CD4-positive, alpha-beta T cell treated with Interleukin-15 for 1 hour (primary cell): ENCODE results near the gene CANT1.

Experiments used
- DNase-seq: peaks from one replicate; pipeline ENCODE4 v3.0.0-alpha.2; 2020

Gene CANT1

DNA sequence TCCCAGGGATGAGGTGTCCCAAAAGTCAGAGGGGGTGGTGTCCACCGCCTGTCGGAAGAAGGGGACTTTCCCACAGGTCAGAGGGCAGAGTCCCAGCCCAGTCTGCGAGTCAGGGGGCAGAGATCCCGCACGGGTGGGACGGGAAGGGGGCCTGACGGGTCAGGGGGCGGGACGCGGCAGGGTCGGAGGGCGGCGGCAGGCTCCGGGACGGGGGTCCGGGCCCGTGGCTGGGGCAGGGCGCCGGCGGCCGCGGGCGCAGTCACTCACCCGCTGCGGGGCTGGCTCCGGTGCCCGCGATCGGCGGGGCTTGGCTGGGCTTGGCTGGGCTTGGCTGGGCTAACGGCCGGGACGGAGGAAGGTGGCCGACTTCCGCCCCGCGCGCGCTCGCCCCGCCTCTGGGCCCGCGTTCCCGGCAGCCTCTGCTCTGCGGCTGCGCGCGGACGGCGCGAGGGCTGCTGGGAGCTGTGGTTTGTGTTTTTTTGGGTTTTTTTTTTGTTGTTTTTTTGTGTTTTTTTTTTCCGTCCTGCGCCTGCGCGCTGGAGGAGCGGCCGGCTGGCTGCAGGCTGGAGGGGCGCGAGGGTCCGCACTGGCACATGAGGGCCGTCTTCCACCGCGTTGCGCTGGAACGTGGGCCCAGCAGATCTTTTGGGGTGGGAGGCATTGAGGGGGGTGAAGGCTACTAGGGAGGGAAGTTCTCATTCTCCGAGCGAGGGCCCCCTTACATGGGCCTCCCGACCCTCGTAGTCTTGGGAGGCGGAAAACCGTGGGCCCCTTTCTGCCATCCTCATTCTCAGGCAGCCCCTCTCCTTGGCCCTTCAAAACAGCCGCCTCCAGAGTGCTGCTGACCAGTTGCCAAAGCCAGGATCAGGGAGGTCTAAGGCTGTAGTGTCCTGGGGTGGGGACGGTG lies at the start of gene CANT1:
CANT1 (minus strand) TSS at position 368 of the 907 bp plus-strand sequence. CDS start 12,142 bp downstream, outside the sequence.
- peak; percentile 86 for DNase-seq

DNA sequence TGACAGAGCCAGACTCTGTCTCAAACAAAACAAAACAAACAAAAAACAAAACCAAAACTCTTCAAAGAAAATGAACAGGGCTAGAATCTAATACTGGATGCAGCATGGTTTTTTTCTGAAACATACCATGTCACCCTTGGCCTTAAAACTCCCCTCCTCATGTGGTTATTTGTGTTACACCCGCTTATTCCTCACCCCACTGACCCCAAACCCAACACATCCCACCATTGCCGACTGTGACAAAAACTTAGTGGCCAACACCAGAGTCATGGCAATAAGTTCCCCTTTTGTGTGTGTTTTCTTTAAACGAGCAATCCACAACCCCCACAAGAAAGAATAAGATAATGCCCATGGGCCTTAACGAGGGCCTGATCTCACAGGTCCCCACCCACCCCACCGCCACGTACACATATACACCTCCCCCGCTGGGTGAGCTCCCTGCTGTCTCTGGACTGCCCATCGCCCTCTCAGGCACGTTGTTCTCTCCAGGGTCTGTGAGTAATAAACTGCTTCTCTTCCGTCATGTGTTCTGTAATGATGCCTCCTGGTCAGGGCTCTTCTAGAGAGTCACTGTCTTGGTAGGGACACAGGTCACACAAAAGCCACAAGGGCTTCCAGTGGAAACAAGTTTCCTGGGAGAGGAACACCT lies 48.3 kb upstream of the CANT1 start:
- no peak for DNase-seq

DNA sequence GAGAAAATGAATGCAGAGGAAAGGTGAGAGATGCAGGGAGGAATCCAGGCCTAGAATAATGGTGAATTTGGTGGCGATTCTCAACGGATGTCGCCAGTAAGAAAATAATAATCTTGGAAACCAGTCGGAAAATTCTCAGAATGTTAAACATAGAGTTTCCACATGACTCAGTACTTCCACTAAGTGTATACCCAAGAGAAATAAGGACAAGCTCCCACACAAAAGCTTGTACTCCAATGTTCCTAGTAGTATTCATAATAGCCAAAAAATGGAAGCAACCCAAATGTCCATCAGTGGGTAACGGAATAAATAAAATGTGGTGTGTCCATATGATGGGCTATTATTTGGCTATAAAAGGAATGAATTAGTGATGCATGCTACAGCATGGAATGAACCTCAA lies 45.6 kb upstream of the CANT1 start:
- no peak for DNase-seq

DNA sequence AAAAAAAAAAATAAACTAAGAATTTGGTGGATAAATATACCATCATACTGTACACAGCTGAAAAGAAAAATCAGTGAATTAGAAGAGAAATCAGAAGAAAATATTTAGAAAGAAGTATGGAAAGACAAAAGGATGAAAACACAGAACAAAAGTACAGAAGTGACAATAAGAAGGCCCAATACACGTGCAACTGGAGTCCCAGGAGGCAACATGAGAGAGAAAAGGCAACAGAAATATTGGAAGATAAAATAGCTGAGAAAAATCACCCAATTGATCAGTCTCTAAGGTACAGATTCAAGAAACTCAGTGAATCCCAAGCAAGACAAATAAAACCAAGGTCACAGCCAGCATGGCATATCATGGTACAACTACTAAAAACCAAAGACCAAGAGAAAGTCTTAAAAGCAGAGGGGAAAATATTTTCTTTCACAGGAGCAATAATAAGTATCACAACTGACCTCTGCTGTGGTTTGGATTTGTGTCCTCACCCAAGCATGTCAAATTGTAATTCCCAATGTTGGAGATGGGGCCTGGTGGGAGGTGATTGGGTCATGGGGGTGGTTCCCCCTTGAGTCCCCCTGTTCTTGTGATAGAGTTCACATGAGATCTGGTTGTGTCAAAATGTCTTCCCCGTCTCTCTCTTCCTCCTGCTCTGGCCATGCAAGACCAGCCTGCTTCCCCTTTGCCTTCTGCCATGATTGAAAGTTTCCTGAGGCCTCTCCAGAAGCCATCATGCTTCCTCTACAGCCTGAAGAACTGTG lies 44.8 kb upstream of the CANT1 start:
- no peak for DNase-seq

DNA sequence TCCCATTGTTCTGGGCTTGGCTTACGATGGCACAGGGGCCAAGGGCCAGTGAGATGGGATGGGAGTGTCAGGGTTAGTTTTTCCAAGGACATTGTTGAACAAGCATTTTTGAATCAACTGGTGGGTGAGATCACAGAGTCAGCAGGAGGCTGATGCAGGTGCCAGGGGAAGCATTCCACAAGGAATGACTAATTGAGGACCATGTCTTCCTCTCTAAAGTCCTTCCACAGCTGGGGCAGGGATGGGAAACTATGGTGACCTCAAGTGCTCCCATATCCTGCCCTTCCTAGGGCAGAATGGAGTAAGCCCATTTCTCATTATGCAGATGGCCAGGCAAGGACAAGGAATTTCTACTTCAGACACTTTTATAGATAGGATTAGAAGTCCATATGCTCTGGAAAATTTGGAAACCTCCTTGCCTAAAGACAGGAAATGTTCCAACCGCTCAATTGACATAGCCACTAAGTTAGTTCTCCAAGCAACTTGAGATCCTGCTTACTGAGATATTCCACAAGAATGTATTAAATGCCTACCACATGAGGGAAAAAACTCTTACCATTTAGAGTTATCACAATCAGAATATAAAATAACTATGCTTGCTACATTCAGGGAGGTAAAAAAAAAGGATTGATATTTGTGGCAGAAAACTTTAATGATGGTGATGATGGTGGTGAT lies 43.8 kb upstream of the CANT1 start:
- no peak for DNase-seq

DNA sequence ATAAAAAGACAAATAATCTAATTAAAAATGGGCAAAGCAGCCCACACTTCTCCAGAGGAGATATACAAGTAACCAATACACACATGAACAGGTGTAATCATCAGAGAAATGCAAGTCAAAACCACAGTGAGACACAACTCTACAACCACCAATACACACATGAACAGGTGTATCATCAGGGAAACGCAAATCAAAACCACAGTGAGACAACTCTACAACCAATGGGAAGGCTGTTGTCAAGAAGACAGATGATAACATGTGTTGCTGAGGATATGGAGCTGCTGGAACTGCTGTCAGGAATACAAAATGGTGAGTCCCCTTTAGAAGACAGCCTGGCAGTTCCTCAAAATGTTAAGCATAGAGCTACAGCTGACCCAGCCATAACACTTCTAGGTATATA lies 42.6 kb upstream of the CANT1 start:
- no peak for DNase-seq

DNA sequence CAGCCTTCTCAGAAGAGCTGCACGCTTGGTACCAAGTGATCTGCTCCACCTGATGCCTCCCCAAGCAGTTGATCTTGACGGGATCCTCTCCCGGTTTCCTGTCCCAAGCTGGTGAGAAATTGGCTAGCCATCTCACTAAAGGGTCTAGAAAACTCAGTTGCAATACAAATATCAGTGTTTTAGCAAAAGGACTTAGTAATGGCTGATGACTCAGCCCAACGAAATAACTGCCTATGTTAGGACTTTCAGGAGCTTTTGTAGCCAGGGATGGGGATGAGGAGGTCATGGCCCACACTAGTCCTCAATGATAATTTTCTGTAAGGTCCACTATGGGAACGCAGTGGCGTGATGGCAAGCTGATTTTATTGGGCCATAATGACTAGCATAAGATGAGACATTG lies 41.7 kb upstream of the CANT1 start:
- DNase-seq, result no peak

DNA sequence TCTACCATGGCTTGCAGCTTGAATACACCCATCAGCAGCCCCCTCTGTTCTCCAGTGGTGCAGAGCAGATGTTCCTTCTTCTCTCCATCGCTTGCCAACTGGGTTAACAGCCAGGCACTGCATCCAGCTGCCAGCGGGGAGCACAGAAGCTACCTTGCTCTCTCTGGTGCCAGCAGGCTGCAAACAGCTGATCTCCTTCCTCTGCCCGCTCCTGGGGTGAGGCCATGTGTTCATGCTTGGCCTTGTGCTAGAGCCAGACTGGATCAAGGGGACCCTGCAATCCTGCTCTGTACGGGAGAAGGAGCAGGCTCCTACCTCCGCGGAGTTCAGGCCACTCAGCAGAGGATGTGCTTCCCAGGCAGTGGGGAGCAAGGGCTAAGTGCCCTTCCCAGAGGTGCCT lies 41.0 kb upstream of the CANT1 start:
- DNase-seq, result no peak

DNA sequence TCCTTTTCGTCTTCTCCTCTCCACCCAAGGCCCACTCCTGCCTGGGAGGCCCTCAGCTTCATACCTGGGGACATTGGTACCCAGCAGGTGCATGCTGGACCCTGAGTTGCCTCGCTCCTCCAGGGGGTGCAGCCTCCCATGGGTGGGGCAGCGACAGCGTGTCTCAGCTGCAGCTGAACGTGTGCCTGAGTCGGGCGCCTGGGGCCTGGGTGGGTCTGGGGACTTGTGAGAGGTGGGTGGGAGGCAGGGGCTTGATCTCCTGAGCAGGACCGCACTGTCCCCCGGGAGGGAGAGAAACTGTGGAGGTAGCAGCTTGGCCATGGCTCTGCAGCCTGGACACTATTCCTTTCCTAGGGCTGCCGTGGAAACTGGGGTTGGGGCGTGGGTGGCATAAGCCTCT lies 40.3 kb upstream of the CANT1 start:
- no peak for DNase-seq

DNA sequence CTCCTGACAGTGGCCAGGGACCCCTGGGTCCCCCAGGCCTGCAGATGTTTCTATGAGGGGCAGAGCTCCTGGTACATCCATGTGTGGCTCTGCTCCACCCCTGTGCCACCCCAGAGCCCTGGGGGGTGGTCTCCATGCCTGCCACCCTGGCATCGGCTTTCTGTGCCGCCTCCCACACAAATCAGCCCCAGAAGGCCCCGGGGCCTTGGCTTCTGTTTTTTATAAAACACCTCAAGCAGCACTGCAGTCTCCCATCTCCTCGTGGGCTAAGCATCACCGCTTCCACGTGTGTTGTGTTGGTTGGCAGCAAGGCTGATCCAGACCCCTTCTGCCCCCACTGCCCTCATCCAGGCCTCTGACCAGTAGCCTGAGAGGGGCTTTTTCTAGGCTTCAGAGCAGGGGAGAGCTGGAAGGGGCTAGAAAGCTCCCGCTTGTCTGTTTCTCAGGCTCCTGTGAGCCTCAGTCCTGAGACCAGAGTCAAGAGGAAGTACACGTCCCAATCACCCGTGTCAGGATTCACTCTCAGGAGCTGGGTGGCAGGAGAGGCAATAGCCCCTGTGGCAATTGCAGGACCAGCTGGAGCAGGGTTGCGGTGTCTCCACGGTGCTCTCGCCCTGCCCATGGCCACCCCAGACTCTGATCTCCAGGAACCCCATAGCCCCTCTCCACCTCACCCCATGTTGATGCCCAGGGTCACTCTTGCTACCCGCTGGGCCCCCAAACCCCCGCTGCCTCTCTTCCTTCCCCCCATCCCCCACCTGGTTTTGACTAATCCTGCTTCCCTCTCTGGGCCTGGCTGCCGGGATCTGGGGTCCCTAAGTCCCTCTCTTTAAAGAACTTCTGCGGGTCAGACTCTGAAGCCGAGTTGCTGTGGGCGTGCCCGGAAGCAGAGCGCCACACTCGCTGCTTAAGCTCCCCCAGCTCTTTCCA lies 39.5 kb upstream of the CANT1 start:
- DNase-seq, result no peak

DNA sequence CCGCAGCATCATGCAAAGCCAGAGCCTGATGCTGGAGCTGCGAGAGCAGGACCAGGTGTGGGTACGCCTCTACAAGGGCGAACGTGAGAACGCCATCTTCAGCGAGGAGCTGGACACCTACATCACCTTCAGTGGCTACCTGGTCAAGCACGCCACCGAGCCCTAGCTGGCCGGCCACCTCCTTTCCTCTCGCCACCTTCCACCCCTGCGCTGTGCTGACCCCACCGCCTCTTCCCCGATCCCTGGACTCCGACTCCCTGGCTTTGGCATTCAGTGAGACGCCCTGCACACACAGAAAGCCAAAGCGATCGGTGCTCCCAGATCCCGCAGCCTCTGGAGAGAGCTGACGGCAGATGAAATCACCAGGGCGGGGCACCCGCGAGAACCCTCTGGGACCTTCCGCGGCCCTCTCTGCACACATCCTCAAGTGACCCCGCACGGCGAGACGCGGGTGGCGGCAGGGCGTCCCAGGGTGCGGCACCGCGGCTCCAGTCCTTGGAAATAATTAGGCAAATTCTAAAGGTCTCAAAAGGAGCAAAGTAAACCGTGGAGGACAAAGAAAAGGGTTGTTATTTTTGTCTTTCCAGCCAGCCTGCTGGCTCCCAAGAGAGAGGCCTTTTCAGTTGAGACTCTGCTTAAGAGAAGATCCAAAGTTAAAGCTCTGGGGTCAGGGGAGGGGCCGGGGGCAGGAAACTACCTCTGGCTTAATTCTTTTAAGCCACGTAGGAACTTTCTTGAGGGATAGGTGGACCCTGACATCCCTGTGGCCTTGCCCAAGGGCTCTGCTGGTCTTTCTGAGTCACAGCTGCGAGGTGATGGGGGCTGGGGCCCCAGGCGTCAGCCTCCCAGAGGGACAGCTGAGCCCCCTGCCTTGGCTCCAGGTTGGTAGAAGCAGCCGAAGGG lies 38.6 kb upstream of the CANT1 start:
- DNase-seq, result no peak

DNA sequence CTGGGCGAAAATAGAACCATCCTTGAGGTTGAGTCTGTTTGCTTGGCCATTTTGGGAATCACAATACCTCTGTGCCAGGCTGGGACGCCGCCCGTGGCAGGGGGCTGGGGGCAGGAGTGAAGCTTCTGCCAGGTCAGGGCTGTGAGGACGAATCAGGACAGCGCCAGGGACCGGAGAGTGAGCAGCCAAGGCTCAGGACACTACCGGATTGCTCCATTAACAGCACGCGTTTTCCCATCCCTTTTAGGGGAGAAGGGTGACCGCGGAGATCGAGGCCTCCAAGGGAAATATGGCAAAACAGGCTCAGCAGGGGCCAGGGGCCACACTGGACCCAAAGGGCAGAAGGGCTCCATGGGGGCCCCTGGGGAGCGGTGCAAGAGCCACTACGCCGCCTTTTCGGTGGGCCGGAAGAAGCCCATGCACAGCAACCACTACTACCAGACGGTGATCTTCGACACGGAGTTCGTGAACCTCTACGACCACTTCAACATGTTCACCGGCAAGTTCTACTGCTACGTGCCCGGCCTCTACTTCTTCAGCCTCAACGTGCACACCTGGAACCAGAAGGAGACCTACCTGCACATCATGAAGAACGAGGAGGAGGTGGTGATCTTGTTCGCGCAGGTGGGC lies 37.8 kb upstream of the CANT1 start:
- DNase-seq, result no peak

DNA sequence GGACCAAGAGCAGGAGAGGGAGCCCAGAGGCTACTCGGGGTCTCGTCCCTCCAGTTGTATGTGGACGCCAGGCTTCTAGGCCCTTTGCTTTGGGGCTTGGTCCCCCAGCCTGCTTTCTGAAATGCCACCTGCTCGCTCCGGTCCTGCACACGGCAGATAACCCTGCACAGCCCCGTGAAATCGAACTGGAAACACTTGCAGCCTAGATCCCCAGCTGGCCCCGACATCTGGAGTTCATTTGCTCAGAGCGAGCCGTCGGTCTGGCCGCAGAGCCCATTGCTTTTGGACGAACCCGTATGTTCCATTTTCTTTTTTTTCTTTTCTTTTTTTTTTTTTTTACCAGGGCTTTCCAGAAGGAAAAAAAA lies 37.3 kb upstream of the CANT1 start:
- DNase-seq, result no peak

DNA sequence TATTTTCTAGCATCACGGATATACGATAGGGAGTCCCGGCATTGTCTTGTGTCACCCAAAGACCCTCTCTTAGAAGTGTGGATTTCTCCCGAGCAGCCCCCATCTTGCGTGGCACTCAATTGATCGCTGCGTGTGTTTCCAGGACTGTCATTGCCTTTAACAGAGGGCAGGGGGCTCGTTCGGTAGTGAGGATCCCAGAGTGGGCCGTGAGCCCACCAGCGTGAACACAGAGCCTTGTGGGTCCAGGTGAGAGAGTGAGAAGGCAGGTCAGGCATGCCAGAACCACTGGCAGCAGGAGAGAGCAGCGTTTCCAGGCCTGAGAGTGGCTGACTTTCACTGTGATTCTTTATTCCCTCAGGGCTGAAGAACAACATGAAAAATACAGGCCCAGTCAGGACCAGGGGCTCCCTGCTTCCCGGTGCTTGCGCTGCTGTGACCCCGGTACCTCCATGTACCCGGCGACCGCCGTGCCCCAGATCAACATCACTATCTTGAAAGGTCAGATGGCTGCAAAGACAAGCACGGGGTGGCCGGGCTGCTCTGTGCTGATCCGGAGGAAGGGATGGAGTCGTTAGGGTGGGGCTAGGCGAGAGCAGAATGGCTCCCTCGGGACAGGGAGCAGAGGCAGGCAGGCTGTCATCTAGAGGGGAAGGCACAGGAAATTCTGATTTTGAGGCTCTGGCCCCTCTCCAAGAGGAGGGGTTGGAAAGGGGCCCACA lies 36.8 kb upstream of the CANT1 start:
- no peak for DNase-seq

DNA sequence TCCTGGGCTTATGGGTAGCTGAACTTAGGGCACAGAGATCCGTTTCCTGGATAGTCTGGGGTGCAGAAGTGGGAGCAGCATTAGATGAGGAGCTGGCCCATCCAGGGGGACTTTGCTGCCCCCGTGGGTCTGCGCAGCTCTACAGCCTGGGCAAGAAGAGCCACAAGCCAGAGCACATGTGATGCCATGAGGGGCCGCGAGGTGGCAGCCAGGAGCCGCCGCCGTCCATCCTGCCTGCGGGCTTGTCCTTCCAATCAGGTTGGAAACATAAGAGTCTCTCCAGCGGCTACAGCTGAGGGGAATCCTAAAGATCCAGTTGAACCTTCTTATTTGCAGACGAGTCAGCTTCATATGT lies 36.3 kb upstream of the CANT1 start:
- DNase-seq, result peak; percentile 56

DNA sequence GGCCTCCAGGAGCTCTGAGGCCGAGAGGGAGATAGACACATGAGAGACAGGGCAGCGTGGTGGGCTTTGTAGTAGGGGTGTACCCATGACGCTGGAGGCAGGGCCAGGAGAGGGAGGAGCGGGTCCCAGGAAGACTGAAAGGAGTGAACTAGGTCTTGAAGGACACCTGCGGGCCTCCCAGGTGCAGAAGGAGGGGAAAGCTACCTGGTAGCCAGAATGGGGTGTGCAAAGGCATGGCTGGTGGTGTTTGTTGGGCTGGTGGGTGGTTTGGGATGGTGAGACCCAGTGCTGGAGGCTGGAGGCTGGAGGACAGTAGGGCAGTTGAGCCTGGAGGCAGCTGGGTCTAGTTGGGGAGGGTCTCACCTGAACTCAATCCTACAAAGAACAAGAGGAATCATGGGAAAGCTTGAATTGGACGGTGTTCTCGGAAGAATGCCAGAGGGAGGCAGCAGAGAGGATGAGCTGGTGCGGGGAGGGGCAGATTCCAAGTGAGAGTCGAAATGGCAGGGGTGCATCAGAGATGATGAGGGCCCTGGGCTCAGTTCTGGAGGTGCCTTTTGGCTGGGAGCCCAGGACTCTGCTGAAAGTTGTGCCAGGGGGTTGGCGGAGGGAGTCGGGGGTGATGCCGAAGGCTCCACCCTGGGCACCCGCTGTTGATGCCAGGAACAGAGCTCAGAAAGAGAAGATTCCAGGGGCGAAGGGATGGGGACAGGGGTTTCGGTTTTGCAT lies 35.6 kb upstream of the CANT1 start:
- DNase-seq, result no peak

DNA sequence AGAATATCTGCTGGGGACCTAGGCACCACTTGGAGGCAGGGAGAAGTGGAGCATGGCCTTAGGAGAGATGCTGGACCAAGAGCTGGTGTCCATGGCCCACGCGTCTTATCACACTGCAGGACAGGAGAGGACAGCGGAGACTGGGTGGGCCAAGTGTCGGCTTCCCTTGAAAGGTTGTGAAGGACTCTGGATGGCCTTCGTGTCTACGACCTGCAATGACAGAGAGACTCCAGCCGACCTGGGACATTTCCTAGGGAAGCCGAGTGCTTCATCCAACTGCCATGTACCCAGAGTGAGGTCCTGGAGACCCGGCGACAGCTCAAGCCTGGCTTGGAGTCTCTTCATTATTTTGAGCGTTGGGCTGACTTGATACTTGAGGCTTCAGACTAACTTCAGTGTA lies 34.9 kb upstream of the CANT1 start:
- no peak for DNase-seq

DNA sequence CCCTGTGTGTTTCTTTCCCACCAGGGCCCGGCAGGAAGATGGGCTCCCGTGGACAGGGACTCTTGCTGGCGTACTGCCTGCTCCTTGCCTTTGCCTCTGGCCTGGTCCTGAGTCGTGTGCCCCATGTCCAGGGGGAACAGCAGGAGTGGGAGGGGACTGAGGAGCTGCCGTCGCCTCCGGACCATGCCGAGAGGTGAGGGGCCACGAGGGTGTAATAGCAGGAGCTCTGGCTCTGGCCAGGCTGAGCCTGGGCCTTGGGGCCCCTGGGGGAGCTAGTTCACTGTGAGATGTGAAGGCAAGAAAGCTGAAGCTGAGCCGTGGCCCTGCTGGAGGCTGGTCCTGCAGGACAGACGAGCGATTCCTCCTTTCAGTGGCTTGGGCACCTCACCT lies 34.4 kb upstream of the CANT1 start:
- DNase-seq, result no peak
